Thyroid gland (tissue), 4 donors: Measurements from ENCODE around the gene PXN. TPM values are rescaled to one million over a fixed set of nuclear protein-coding genes. Genes with fewer than 3 reads are reported as not detected.
A peak's percentile ranks its signal among the peaks of the same experiment; 100 is the strongest.

Experiments
- DNase-seq, 2 donors: peaks; one replicate each; pipeline ENCODE4 v3.0.0-alpha.2; 2019
- H3K27ac ChIP-seq, 3 donors: fragments of 200-600 bp; sonication (generic); 1 replicate in 2 of 3; 2 replicates in 1 of 3; pipeline ENCODE4 v1.5.1; 2016 to 2019; ENCODE audit warnings: mild to moderate bottlenecking in 1 of 3, moderate library complexity in 1 of 3
- H3K27me3 ChIP-seq: fragments of 200-600 bp; sonication (generic); one replicate; pipeline ENCODE4 v1.5.1; 2019
- H3K36me3 ChIP-seq, 2 donors: fragments of 200-600 bp; sonication (generic); one replicate each; pipeline ENCODE4 v1.5.1; 2016 to 2019
- H3K4me1 ChIP-seq, 2 donors: fragments of 200-600 bp; sonication (generic); one replicate each; pipeline ENCODE4 v1.5.1; 2017 to 2019
- H3K4me3 ChIP-seq, 3 donors: fragments of 200-600 bp; sonication (generic); replicated peaks in 1 of 3; 1 replicate in 2 of 3; 2 replicates in 1 of 3; pipeline ENCODE4 v1.5.1; 2016; ENCODE audit warnings: mild to moderate bottlenecking in 1 of 3
- H3K9me3 ChIP-seq: fragments of 200-600 bp; sonication (generic); one replicate; pipeline ENCODE4 v1.5.1; 2017
- POLR2A ChIP-seq, 2 donors: fragments of 450-650 bp; IDR thresholded peaks; one replicate each; pipeline ENCODE4 v1.6.1; 2017; ENCODE audit warnings: antibody characterized with exemption in 2 of 2, mild to moderate bottlenecking in 2 of 2, moderate library complexity in 1 of 2
- WGBS, 2 donors: methylation state at CpG; one replicate each; pipeline ENCODE4 v1.1.5; 2017; 5-methylcytosine and 5-hydroxymethylcytosine counted together
- intact Hi-C: fragments of 100-400 bp; cut with DNase I; formaldehyde crosslinking; loops from one replicate; pipeline ENCODE4 v1.15.1; 2023
- total RNA-seq, 4 donors: library from RNA; depleted of rRNA; stranded (reverse); fragments of >200 nt; gene quantifications; one replicate each; pipeline ENCODE4 v1.2.3, GENCODE V29; 2016
- TF ChIP-seq, protein P1 (sequence below), 6 experiments: fragments of 200-600 bp in 3 of 6; fragments of 450-650 bp in 3 of 6; sonication (generic) in 3 of 6; IDR thresholded peaks; one replicate each; pipeline ENCODE4 v1.5.1; 2016 to 2019; ENCODE audit warnings: antibody characterized with exemption in 6 of 6, mild to moderate bottlenecking in 2 of 6, inconsistent platforms in 1 of 6, moderate library complexity in 1 of 6

The PXN gene
- total RNA-seq, 4 donors from 2014 or later, result 61.7 to 95.5 (median 82.7) TPM

DNA sequence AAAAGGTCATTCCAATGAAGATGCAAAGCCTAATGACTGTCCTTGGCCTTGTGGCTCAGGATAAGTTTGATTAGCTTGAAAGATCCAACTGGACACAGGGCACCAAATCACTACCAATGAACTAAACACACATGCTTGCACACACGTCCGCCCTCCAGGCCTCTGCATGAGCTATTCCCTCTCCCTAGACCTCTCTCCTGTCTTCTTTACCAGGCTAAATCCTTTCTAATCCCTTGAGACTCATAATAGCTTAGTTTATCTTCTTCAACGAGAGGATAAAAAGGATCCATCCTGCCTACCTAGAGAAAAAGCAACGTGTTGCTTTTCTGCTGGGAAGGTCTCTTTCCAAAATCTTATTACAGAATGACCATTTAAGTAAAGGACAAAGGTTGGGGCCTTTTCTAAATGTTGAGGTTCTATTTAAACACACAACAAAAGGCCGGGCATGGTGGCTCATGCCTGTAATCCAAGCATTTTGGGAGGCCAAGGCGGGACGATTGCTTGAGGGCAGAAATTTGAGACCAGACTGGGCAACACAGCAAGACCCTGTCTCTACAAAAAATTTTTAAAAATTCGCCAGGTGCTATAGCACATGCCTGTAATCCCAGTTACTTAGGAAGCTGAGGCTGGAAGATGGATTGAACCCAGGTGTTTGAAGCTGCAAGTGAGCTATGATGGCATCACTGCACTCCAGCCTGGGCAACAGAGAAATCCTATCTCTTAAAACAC, 22.4 kb downstream of the PXN start:
- TF ChIP-seq, protein P1, sequence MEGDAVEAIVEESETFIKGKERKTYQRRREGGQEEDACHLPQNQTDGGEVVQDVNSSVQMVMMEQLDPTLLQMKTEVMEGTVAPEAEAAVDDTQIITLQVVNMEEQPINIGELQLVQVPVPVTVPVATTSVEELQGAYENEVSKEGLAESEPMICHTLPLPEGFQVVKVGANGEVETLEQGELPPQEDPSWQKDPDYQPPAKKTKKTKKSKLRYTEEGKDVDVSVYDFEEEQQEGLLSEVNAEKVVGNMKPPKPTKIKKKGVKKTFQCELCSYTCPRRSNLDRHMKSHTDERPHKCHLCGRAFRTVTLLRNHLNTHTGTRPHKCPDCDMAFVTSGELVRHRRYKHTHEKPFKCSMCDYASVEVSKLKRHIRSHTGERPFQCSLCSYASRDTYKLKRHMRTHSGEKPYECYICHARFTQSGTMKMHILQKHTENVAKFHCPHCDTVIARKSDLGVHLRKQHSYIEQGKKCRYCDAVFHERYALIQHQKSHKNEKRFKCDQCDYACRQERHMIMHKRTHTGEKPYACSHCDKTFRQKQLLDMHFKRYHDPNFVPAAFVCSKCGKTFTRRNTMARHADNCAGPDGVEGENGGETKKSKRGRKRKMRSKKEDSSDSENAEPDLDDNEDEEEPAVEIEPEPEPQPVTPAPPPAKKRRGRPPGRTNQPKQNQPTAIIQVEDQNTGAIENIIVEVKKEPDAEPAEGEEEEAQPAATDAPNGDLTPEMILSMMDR (IDR thresholded peaks at IDR 0.05), result no peak
- no peak for TF ChIP-seq POLR2A (IDR thresholded peaks at IDR 0.05)
- Histone ChIP-seq H3K27ac (peak overlapping the region in 1 of 3 donors; percentile 96), H3K4me3 (no peak overlapping the region), H3K9me3 (no peaks in the 10 kb centered on the region), H3K36me3 (no peaks in the 10 kb centered on the region), H3K4me1 (peaks cover 51 to 56% of the 10 kb centered on the region in 2 donors), H3K27me3 (no peaks in the 10 kb centered on the region)
- 80 to 86% methylated on average over 8 of the region's 8 CpGs for WGBS, 2 donors
- intact Hi-C loops, result no loop called here
- DNase-seq, result no peak

DNA sequence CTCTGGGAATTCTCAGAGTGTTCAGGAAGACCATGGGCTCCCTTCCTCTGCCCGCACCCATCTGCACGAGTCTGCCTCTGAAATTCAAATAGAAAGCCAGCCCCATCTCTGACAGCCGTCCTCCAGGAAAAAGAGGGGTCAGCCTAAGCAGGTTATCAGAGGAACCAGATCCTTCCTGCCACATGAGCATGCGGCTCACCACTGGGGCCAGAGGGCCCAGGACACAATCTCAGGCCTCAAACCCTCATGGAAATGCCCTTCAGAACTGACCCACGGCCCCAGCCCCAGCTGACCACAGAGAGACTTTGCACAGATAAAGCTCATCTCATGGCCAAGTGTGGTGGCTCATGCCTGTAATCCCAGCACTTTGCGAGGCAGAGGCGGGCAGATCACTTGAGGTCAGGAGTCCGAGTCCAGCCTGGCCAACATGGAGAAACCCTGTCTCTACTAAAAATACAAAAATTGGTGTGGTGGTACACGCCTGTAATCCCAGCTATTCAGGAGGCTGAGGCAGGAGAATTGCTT, 23.2 kb downstream of the PXN start:
- Histone ChIP-seq H3K36me3 (no peaks in the 10 kb centered on the region), H3K27ac (peak overlapping the region; percentile 33 to 96 (median 96)), H3K27me3 (no peaks in the 10 kb centered on the region), H3K4me3 (no peak overlapping the region), H3K9me3 (no peaks in the 10 kb centered on the region), H3K4me1 (peaks cover 52 to 56% of the 10 kb centered on the region in 2 donors)
- TF ChIP-seq, protein P1 (IDR thresholded peaks at IDR 0.05), result no peak
- no peak for TF ChIP-seq POLR2A (IDR thresholded peaks at IDR 0.05)
- 76 to 92% methylated on average over 7 to 8 of the region's 9 CpGs for WGBS, 2 donors
- DNase-seq, result no peak
- intact Hi-C loops, result no loop called here

DNA sequence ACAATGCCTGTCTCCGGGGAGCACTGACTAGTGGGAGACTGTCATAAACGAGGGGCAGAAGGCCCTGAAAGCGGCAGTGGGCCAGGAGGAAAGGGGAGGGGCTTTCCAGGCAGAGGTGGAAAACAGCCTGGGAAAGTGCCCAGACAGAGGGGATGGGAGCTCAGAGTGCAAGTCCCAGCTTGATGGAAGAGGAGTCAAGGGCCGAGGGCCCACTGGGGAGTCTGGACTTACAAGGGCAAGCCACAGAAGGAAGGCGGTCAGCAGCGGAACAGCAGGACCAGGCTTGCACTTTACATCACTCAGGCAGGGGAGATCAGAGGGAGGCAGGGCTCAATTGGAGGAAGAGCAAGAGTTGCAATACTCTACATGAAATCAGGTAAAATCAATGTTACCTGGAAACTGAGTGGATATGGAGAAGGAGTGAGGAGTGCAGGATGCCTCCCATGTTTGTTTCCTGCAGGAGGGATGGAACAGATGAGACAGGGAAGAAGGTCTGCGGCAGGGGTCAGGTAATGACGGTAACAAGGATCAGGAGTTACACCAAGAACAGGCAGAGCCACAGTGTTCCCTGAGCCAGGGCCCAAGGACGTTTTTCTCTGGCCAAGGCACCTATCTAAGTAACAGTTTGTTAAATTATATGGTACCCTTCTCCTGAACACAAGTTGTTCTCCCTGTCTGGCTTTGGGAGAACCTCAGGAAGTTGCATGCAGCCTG, 23.8 kb downstream of the PXN start:
- Histone ChIP-seq H3K4me3 (no peak overlapping the region), H3K4me1 (peaks cover 56% of the 10 kb centered on the region in 2 donors), H3K27me3 (no peaks in the 10 kb centered on the region), H3K27ac (peak overlapping the region; percentile 33 to 96 (median 96)), H3K36me3 (no peaks in the 10 kb centered on the region), H3K9me3 (no peaks in the 10 kb centered on the region)
- TF ChIP-seq, protein P1 (IDR thresholded peaks at IDR 0.05), result no peak
- TF ChIP-seq POLR2A (IDR thresholded peaks at IDR 0.05), result no peak
- no peak for DNase-seq
- WGBS, 2 donors, result 65 to 70% methylated on average over 9 of the region's 9 CpGs
- intact Hi-C loops, result no loop called here

DNA sequence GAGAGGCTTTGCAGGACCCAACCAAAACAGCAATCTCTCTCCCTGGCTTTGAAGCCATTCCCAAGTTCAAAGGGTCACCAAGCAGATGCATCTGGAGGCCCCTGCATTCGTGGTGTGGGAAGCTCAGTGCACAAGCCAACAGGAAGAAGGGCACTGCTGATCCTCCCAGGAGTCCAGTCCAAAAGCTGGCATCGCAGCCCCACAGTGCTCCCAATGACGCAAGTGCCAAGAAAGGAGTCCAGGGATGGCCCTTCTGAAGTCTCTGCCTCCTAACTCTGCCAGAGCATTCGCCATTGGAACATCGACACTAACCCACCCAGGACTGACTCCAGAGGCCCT, 25.1 kb downstream of the PXN start:
- Histone ChIP-seq H3K4me3 (no peak overlapping the region), H3K9me3 (no peaks in the 10 kb centered on the region), H3K36me3 (no peaks in the 10 kb centered on the region), H3K27ac (peak overlapping the region; percentile 95 to 96 (median 96)), H3K4me1 (peaks cover 60 to 65% of the 10 kb centered on the region in 2 donors), H3K27me3 (no peaks in the 10 kb centered on the region)
- 47 to 72% methylated on average over 3 to 5 of the region's 5 CpGs for WGBS, 2 donors
- TF ChIP-seq, protein P1 (IDR thresholded peaks at IDR 0.05), result no peak
- TF ChIP-seq POLR2A (IDR thresholded peaks at IDR 0.05), result no peak
- intact Hi-C loops, result no loop called here
- DNase-seq, result no peak
